Neural crest cell (in vitro differentiated cells): ENCODE data around the gene PCDHA10. TPM values are rescaled to one million over a fixed set of nuclear protein-coding genes. Genes with fewer than 3 reads are reported as not detected.
A peak's percentile ranks its signal among the peaks of the same experiment; 100 is the strongest.
"Not testable (repeated sequence)": the region's sequence is repeated elsewhere in the genome, so short reads cannot be mapped to it uniquely, and the experiment has no call there.

Experiments
- DNase-seq: peaks from one replicate; pipeline ENCODE4 v3.0.0; 2021; ENCODE audit warnings: low read depth, mixed read lengths, low spot score
- H3K27ac Mint-ChIP-seq: one replicate; pipeline ENCODE4 v1.8.0; 2021; ENCODE audit warnings: mild to moderate bottlenecking, mixed read lengths; ENCODE audit not compliant: unreplicated experiment
- H3K27me3 Mint-ChIP-seq: 2 replicates; pipeline ENCODE4 v1.8.0; 2021; ENCODE audit warnings: low read depth, mild to moderate bottlenecking, mixed read lengths
- H3K36me3 Mint-ChIP-seq: 2 replicates; pipeline ENCODE4 v1.8.0; 2021; ENCODE audit warnings: low read depth, mild to moderate bottlenecking, mixed read lengths
- H3K4me1 Mint-ChIP-seq: 2 replicates; pipeline ENCODE4 v1.8.0; 2021; ENCODE audit warnings: mixed read lengths
- H3K4me3 Mint-ChIP-seq: one replicate; pipeline ENCODE4 v1.8.0; 2021; ENCODE audit warnings: mild to moderate bottlenecking, mixed read lengths
- H3K9me3 Mint-ChIP-seq: 2 replicates; pipeline ENCODE4 v1.8.0; 2021; ENCODE audit warnings: mixed read lengths
- CTCF ChIP-seq: fragments of 200-600 bp; sonication (generic); conservative IDR thresholded peaks from 2 replicates; pipeline ENCODE4 v1.5.0; 2021; ENCODE audit warnings: antibody characterized with exemption, mild to moderate bottlenecking
- total RNA-seq: library from RNA; stranded (reverse); gene quantifications from 2 replicates; pipeline ENCODE4 v1.2.1, GENCODE V29; 2021

The PCDHA10 gene
- total RNA-seq, 1 donor from 2014 or later = 7.3 TPM

GRCh38 chr5:140868721-140869554 lies 13.2 kb downstream of the PCDHA10 start, which contains the start of gene PCDHA11:
Gene PCDHA11, plus strand, starts transcription at chr5:140868957. Its CDS starts 147 bp downstream, at chr5:140869104.
- TF ChIP-seq CTCF = peak; percentile 66
- peak within 1 kb of the TSS; percentile 31 for H3K27ac Mint-ChIP-seq
- DNase-seq = peak; percentile 18
- no peaks in the 10 kb centered on the region for H3K27me3 Mint-ChIP-seq
- peak within 1 kb of the TSS; percentile 91 for H3K4me3 Mint-ChIP-seq
- peaks cover 4% of the 10 kb centered on the region for H3K4me1 Mint-ChIP-seq
- peaks cover 45% of the 10 kb centered on the region for H3K36me3 Mint-ChIP-seq
- peaks cover 17% of the 10 kb centered on the region for H3K9me3 Mint-ChIP-seq

- H3K4me1 Mint-ChIP-seq = peaks cover 4% of the 10 kb centered on the region
- H3K27me3 Mint-ChIP-seq = no peaks in the 10 kb centered on the region
- H3K4me3 Mint-ChIP-seq = peak overlapping the region; percentile 91
- no peak for DNase-seq
- peaks cover 47% of the 10 kb centered on the region for H3K36me3 Mint-ChIP-seq
- peaks cover 15% of the 10 kb centered on the region for H3K9me3 Mint-ChIP-seq
- H3K27ac Mint-ChIP-seq = no peak overlapping the region
- TF ChIP-seq CTCF = no peak
These were observed 13.8 kb downstream of the PCDHA10 start for GRCh38 chr5:140869555-140869886.

- Mint-ChIP-seq H3K9me3 (peaks cover 18% of the 10 kb centered on the region), H3K4me1 (peaks cover 10% of the 10 kb centered on the region), H3K27ac (no peak overlapping the region), H3K27me3 (no peaks in the 10 kb centered on the region), H3K4me3 (no peak overlapping the region), H3K36me3 (peaks cover 53% of the 10 kb centered on the region)
- no peak for TF ChIP-seq CTCF
- no peak for DNase-seq
These were observed 14.8 kb downstream of the PCDHA10 start for GRCh38 chr5:140870221-140871201.

GRCh38 chr5:140875085-140876065 lies 19.7 kb downstream of the PCDHA10 start, which contains the start of gene PCDHA12:
Gene PCDHA12, plus strand, starts transcription at chr5:140875308. Its CDS starts 165 bp downstream, at chr5:140875473.
- peaks cover 15% of the 10 kb centered on the region for H3K9me3 Mint-ChIP-seq
- H3K27ac Mint-ChIP-seq = peak within 1 kb of the TSS; percentile 89
- TF ChIP-seq CTCF = peak; percentile 68
- H3K4me1 Mint-ChIP-seq = peaks cover 15% of the 10 kb centered on the region
- DNase-seq = no peak
- peaks cover 58% of the 10 kb centered on the region for H3K36me3 Mint-ChIP-seq
- no peaks in the 10 kb centered on the region for H3K27me3 Mint-ChIP-seq
- peak within 1 kb of the TSS; percentile 96 for H3K4me3 Mint-ChIP-seq

GRCh38 chr5:140876541-140877261 lies 21.0 kb downstream of the PCDHA10 start:
- peaks cover 15% of the 10 kb centered on the region for H3K4me1 Mint-ChIP-seq
- DNase-seq, H3K27ac Mint-ChIP-seq, H3K4me3 Mint-ChIP-seq, H3K27me3 Mint-ChIP-seq: not testable (repeated sequence)
- H3K9me3 Mint-ChIP-seq = peaks cover 16% of the 10 kb centered on the region
- H3K36me3 Mint-ChIP-seq = peaks cover 67% of the 10 kb centered on the region
